NCI-H146 treated with DMSO at 0.1 percent for 48 hours (cell line): ENCODE data around the gene RASSF7.
"Not testable (repeated sequence)": the region's sequence is repeated elsewhere in the genome, so short reads cannot be mapped to it uniquely, and the experiment has no call there.

Experiments used
- DNase-seq: peaks from one replicate; lab custom pipeline; 2025; ENCODE audit not compliant: unreplicated experiment; lab: John Stamatoyannopoulos, UW

Gene RASSF7

GRCh38 chr11:565921-566509 is 5.2 kb downstream of the RASSF7 start:
- DNase-seq = no peak

- no peak for DNase-seq
These were observed 6.3 kb downstream of the RASSF7 start for GRCh38 chr11:567011-567628.

GRCh38 chr11:567629-568292 is 7.0 kb downstream of the RASSF7 start:
- no peak for DNase-seq

- DNase-seq = peak; percentile 86
These were observed 7.8 kb downstream of the RASSF7 start for GRCh38 chr11:568306-569157.

- no peak for DNase-seq
These were observed 8.6 kb downstream of the RASSF7 start for GRCh38 chr11:569158-569885.

GRCh38 chr11:571802-572185 is 11.0 kb downstream of the RASSF7 start:
- no peak for DNase-seq

- no peak for DNase-seq
These were observed 12.5 kb downstream of the RASSF7 start for GRCh38 chr11:573146-573759.

GRCh38 chr11:574031-574570 is 13.3 kb downstream of the RASSF7 start:
- not testable (repeated sequence) for DNase-seq

GRCh38 chr11:574632-575312 is 14.0 kb downstream of the RASSF7 start:
- DNase-seq = no peak

- DNase-seq = peak; percentile 62
These were observed 14.7 kb downstream of the RASSF7 start for GRCh38 chr11:575313-575995.

- peak; percentile 92 for DNase-seq
These were observed 15.4 kb downstream of the RASSF7 start, which contains the start of gene PHRF1 for GRCh38 chr11:575996-576768. Gene PHRF1, plus strand, starts transcription at chr11:576470. Its CDS starts 5,043 bp downstream, at chr11:581513.

- DNase-seq = no peak
These were observed 16.2 kb downstream of the RASSF7 start for GRCh38 chr11:576811-577610.

GRCh38 chr11:577611-577894 is 16.8 kb downstream of the RASSF7 start:
- DNase-seq = no peak

- DNase-seq = no peak
These were observed 17.7 kb downstream of the RASSF7 start for GRCh38 chr11:578276-579035.

GRCh38 chr11:579830-580601 is 19.2 kb downstream of the RASSF7 start:
- DNase-seq = no peak

- no peak for DNase-seq
These were observed 20.6 kb downstream of the RASSF7 start for GRCh38 chr11:581342-581741.
